SK-N-SH (cell line): Measurements from ENCODE around the gene ALDH1L2. TPM values are rescaled to one million over a fixed set of nuclear protein-coding genes. Genes with fewer than 3 reads are reported as not detected.

ENCODE experiments used
- polyA plus RNA-seq, 3 experiments: library from polyadenylated mRNA; depleted of rRNA; stranded (reverse); fragments of >200 nt; gene quantifications; 2 replicates each; pipeline ENCODE4 v1.2.3, GENCODE V29; 2012

Gene ALDH1L2
- polyA plus RNA-seq, 1 of the 3 experiments (the other 2 are of a cell fraction): 1.9 TPM

Other genes starting within 250 kb of the ALDH1L2 start
- gene SLC41A2, start 126.2 kb downstream of the ALDH1L2 start, polyA plus RNA-seq (2012; rRNA removed): 1.7 and 3.1 TPM in 2 replicates
- gene NOPCHAP1, start 98.1 kb downstream of the ALDH1L2 start, polyA plus RNA-seq (2012; rRNA removed): 10.8 and 17.3 TPM in 2 replicates
- gene WASHC4, start 23.3 kb upstream of the ALDH1L2 start, polyA plus RNA-seq (2012; rRNA removed): 11.2 and 15.9 TPM in 2 replicates
- 59.2 and 65.9 TPM in 2 replicates for gene APPL2, start 151.7 kb upstream of the ALDH1L2 start, polyA plus RNA-seq (2012; rRNA removed)
- gene C12orf75, start 246.2 kb upstream of the ALDH1L2 start, polyA plus RNA-seq (2012; rRNA removed): 221 and 299 TPM in 2 replicates